Activated T-cell treated with anti-CD3 and anti-CD28 coated beads, Interleukin-2, amount 50 U/mL, for 4 hours (primary cell): ENCODE measurements around the gene NALCN. TPM values are rescaled to one million over a fixed set of nuclear protein-coding genes. Genes with fewer than 3 reads are reported as not detected.

Experiments used
- ATAC-seq, 2 donors: fragments of 200-7000 bp; cut with Tn5 transposase; one replicate each; pipeline ENCODE4 v1.10.0; 2021
- DNase-seq: peaks from one replicate; pipeline ENCODE4 v3.0.0-alpha.2; 2020
- H3K27me3 Mint-ChIP-seq: one replicate; pipeline ENCODE4 v1.8.0; 2021; ENCODE audit warnings: low read depth, mixed read lengths
- H3K36me3 Mint-ChIP-seq: one replicate; pipeline ENCODE4 v1.8.0; 2022; ENCODE audit warnings: mixed read lengths; ENCODE audit not compliant: insufficient read depth
- H3K4me1 Mint-ChIP-seq: one replicate; pipeline ENCODE4 v1.8.0; 2021; ENCODE audit warnings: low read depth, mixed read lengths
- H3K4me3 Mint-ChIP-seq: one replicate; pipeline ENCODE4 v1.8.0; 2021; ENCODE audit warnings: mild to moderate bottlenecking, moderate library complexity, mixed read lengths
- H3K9me3 Mint-ChIP-seq: one replicate; pipeline ENCODE4 v1.8.0; 2021; ENCODE audit warnings: mixed read lengths
- total RNA-seq, 3 donors: library from RNA; stranded (reverse); gene quantifications; one replicate each; pipeline ENCODE4 v1.2.1, GENCODE V29; 2021

Gene NALCN
- total RNA-seq, 3 donors from 2014 or later: not detected

GRCh38 chr13:101098873-101099272 is 317.4 kb downstream of the NALCN start:
- DNase-seq (no peak), ATAC-seq (no peak)
- no peaks in the 10 kb centered on the region for H3K36me3 Mint-ChIP-seq
- peaks cover 7% of the 10 kb centered on the region for H3K27me3 Mint-ChIP-seq
- H3K4me3 Mint-ChIP-seq: no peak overlapping the region
- H3K9me3 Mint-ChIP-seq: no peaks in the 10 kb centered on the region
- H3K4me1 Mint-ChIP-seq: no peaks in the 10 kb centered on the region

- Mint-ChIP-seq H3K36me3 (no peaks in the 10 kb centered on the region), H3K27me3 (peaks cover 15% of the 10 kb centered on the region), H3K4me3 (no peak overlapping the region), H3K4me1 (no peaks in the 10 kb centered on the region), H3K9me3 (no peaks in the 10 kb centered on the region)
- no peak for DNase-seq
- no peak for ATAC-seq
These were observed 323.3 kb downstream of the NALCN start for GRCh38 chr13:101092985-101093384.

DNA sequence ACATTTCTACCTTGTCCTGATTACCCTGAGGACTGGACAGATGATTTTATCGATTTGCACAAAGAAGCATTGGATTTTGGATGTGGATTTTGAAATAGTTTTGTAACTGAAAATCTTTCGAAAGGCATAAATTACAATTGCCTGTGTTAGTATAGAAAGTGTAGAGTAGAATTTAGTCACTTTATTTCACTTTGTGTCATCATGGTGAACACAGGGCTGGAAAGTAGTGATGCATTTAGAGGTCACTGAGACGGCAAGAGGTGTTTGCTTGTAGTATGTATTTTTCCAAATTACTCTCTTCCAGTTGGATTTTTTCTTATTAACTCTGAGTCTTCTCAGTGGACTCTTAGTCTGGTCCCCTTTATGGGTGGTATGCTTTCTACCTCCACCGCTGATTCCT is 326.0 kb downstream of the NALCN start:
- ATAC-seq: no peak
- Mint-ChIP-seq H3K36me3 (no peaks in the 10 kb centered on the region), H3K9me3 (no peaks in the 10 kb centered on the region), H3K4me3 (no peak overlapping the region), H3K27me3 (peaks cover 12% of the 10 kb centered on the region), H3K4me1 (no peaks in the 10 kb centered on the region)
- no peak for DNase-seq

GRCh38 chr13:101085551-101085950 is 330.8 kb downstream of the NALCN start:
- H3K27me3 Mint-ChIP-seq: peaks cover 4% of the 10 kb centered on the region
- H3K4me1 Mint-ChIP-seq: no peaks in the 10 kb centered on the region
- DNase-seq: no peak
- no peaks in the 10 kb centered on the region for H3K9me3 Mint-ChIP-seq
- no peak overlapping the region for H3K4me3 Mint-ChIP-seq
- ATAC-seq: no peak
- H3K36me3 Mint-ChIP-seq: no peaks in the 10 kb centered on the region

DNA sequence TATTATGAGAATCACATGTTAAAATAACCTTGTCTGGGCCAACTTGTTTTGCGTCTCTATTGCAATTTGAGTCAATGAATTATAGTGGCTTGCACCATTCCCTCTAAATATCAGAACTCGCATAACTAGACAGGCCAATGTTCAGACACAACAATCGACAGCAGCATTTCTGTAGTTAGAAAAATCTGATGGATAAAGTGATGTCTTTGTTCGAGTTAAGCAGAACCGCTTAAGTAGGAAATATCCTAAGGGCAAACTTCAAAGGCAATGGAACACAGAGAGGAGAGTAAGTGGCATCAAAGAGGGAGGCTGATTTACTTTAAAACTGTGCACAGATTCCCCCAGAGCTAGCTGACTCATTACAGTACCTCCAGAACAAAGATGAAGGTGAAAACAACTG is 333.9 kb downstream of the NALCN start:
- Mint-ChIP-seq H3K9me3 (peaks cover 8% of the 10 kb centered on the region), H3K4me3 (no peak overlapping the region), H3K36me3 (no peaks in the 10 kb centered on the region), H3K27me3 (no peaks in the 10 kb centered on the region), H3K4me1 (no peaks in the 10 kb centered on the region)
- ATAC-seq: no peak
- DNase-seq: no peak

DNA sequence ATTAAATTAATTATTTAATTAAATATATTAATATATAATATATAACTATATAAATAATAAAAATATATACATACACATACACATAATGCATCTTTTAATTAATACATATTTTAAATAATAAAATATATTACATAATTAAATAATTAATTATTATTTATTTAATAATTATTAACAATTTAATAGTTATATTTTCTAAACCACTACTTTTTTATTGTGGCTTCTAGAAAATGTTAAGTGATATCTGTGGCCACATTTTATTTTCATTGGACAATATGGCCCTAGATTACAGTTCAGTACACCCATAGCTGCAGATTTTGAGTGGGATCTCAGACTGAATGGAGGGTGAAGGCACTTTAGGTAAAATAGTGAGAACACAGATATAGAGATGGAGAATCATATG is 335.7 kb downstream of the NALCN start:
- H3K36me3 Mint-ChIP-seq: no peaks in the 10 kb centered on the region
- ATAC-seq: no peak
- H3K4me1 Mint-ChIP-seq: no peaks in the 10 kb centered on the region
- H3K4me3 Mint-ChIP-seq: no peak overlapping the region
- H3K27me3 Mint-ChIP-seq: no peaks in the 10 kb centered on the region
- H3K9me3 Mint-ChIP-seq: peaks cover 8% of the 10 kb centered on the region
- no peak for DNase-seq

DNA sequence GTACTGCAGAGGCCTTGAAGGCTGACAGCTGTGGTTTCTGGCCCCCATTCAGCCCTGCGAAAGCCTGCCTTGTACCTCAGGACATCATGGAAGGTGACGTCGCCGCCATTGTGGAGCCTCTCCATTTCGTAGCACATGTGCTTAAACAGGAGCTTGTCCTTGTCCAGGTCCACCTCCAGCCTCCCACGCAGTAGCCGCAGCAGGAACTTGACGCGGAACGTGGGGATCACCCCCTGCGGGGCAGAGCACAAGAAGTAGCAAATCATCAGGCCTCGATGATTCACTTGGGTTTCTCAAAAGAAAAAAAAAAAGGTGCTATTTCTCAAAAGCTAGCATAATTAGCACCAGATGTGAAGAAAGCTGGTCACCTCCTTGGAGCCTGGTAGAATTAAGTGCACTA is 351.0 kb downstream of the NALCN start:
- Mint-ChIP-seq H3K36me3 (no peaks in the 10 kb centered on the region), H3K27me3 (peaks cover 18% of the 10 kb centered on the region), H3K9me3 (no peaks in the 10 kb centered on the region), H3K4me3 (no peak overlapping the region), H3K4me1 (no peaks in the 10 kb centered on the region)
- DNase-seq: no peak
- ATAC-seq: no peak

GRCh38 chr13:101059793-101060192 is 356.5 kb downstream of the NALCN start:
- H3K27me3 Mint-ChIP-seq: peaks cover 29% of the 10 kb centered on the region
- DNase-seq (no peak), ATAC-seq (no peak)
- H3K4me1 Mint-ChIP-seq: peaks cover 1% of the 10 kb centered on the region
- H3K4me3 Mint-ChIP-seq: no peak overlapping the region
- no peaks in the 10 kb centered on the region for H3K36me3 Mint-ChIP-seq
- no peaks in the 10 kb centered on the region for H3K9me3 Mint-ChIP-seq

- Mint-ChIP-seq H3K36me3 (no peaks in the 10 kb centered on the region), H3K4me3 (no peak overlapping the region), H3K4me1 (peaks cover 1% of the 10 kb centered on the region), H3K27me3 (peaks cover 23% of the 10 kb centered on the region), H3K9me3 (no peaks in the 10 kb centered on the region)
- DNase-seq (no peak), ATAC-seq (no peak)
These were observed 357.5 kb downstream of the NALCN start for GRCh38 chr13:101058841-101059240.

- Mint-ChIP-seq H3K27me3 (peaks cover 10% of the 10 kb centered on the region), H3K9me3 (no peaks in the 10 kb centered on the region), H3K4me1 (peaks cover 1% of the 10 kb centered on the region), H3K36me3 (no peaks in the 10 kb centered on the region), H3K4me3 (no peak overlapping the region)
- DNase-seq (no peak), ATAC-seq (no peak)
These were observed 362.8 kb downstream of the NALCN start for GRCh38 chr13:101053301-101054093.

GRCh38 chr13:101049166-101049850 is 367.0 kb downstream of the NALCN start:
- Mint-ChIP-seq H3K36me3 (no peaks in the 10 kb centered on the region), H3K9me3 (peaks cover 5% of the 10 kb centered on the region), H3K4me1 (no peaks in the 10 kb centered on the region), H3K27me3 (no peaks in the 10 kb centered on the region), H3K4me3 (no peak overlapping the region)
- ATAC-seq (no peak), DNase-seq (no peak)

GRCh38 chr13:101036546-101036945 is 379.8 kb downstream of the NALCN start:
- DNase-seq (no peak), ATAC-seq (no peak)
- no peaks in the 10 kb centered on the region for H3K4me1 Mint-ChIP-seq
- peaks cover 6% of the 10 kb centered on the region for H3K27me3 Mint-ChIP-seq
- peaks cover 13% of the 10 kb centered on the region for H3K9me3 Mint-ChIP-seq
- H3K4me3 Mint-ChIP-seq: no peak overlapping the region
- H3K36me3 Mint-ChIP-seq: no peaks in the 10 kb centered on the region

DNA sequence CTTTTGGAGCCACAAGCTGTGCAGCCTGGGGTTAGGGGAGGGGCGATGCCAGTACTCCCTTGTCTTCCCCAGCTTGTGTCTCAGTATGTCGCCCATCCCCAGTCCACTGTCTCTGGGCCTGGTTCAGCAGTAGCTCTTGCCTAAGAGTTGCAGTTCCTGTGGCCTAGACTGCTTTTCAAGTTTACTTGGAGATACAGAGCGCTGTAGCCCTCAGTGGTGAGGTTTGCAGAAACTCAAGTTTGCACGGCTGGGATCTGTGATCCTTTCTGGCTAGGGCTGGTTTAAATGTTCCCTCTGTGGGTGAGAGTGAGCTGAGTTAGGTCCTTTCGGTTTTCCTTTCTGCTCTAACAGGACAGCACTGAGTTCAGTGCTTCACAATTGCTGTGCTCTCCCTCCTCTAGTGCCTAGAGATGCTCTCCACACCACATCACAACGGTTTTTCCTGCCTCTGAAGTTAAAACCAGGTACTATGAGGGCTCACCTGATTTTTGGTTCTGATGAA is 381.1 kb downstream of the NALCN start:
- ATAC-seq (no peak), DNase-seq (no peak)
- Mint-ChIP-seq H3K9me3 (peaks cover 16% of the 10 kb centered on the region), H3K4me3 (no peak overlapping the region), H3K4me1 (no peaks in the 10 kb centered on the region), H3K27me3 (peaks cover 8% of the 10 kb centered on the region), H3K36me3 (no peaks in the 10 kb centered on the region)

DNA sequence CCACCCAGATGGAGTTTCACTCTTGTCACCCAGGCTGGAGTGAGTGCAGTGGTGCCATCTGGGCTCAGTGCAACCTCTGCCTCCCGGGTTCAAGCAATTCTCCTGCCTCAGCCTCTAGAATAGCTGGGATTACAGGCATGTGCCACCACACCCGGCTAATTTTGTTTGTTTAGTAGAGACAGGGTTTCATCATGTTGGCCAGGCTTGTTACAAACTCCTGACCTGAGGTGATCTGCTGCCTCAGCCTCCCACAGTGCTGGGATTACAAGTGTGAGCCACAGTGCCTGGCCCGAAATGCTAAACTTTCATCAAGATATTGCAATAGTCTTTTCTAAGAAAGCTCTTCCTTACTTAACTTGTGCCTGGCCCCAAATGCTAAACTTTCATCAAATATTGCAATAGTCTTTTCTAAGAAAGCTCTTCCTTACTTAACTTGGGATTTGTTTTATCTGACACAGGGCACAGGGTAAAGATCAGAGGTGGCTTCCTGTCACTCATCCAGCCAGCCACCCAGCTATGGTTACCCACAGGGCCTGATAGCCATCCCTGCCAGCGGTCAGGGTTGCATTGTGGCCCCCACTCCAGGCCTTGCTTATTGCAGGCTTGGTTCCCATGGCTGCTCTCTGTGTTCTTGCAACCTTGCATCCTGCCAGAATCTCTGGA is 389.4 kb downstream of the NALCN start:
- no peak for ATAC-seq
- Mint-ChIP-seq H3K27me3 (peaks cover 4% of the 10 kb centered on the region), H3K36me3 (no peaks in the 10 kb centered on the region), H3K4me1 (no peaks in the 10 kb centered on the region), H3K9me3 (peaks cover 3% of the 10 kb centered on the region), H3K4me3 (no peak overlapping the region)
- no peak for DNase-seq
